SK-N-SH (cell line): Measurements from ENCODE around the gene SERPINB5. TPM values are rescaled to one million over a fixed set of nuclear protein-coding genes. Genes with fewer than 3 reads are reported as not detected.

Experiments used
- CTCF ChIA-PET: fragments of 300-600, 350-600 bp; formaldehyde crosslinking; extraction: SDS; loops from one replicate; lab custom pipeline; 2021; lab: Yijun Ruan, JAX
- POLR2A ChIA-PET: fragments of 350-600 bp; sonication (Branson Sonifier 250); formaldehyde crosslinking; extraction: SDS; loops from one replicate; lab custom pipeline; 2020; ENCODE audit warnings: antibody characterized with exemption, inconsistent platforms; lab: Yijun Ruan, JAX
- DNase-seq: peaks from one replicate; pipeline ENCODE4 v3.0.0; 2012
- H2AFZ ChIP-seq: fragments of 200-600 bp; sonication (generic); 2 replicates; pipeline ENCODE4 v1.8.1; 2016; ENCODE audit warnings: antibody characterized with exemption, mild to moderate bottlenecking, low read depth
- H3F3A ChIP-seq: fragments of 200-600 bp; sonication (generic); replicated peaks from 2 replicates; pipeline ENCODE3; 2016; ENCODE audit warnings: antibody characterized with exemption, mild to moderate bottlenecking; ENCODE audit not compliant: insufficient read depth
- H3K27ac ChIP-seq, 2 experiments: fragments of 200-500 bp in 1 of 2; fragments of 200-600 bp in 1 of 2; sonication (Bioruptor generic) in 1 of 2; sonication (generic), shearing (Covaris generic) in 1 of 2; 2 replicates each; pipeline versions ENCODE4 v1.5.1 to v1.6.1; 2014 to 2016; ENCODE audit warnings: low read depth in 2 of 2, inconsistent platforms in 1 of 2, low read length in 1 of 2, mild to moderate bottlenecking in 1 of 2, mixed read lengths in 1 of 2
- H3K27me3 ChIP-seq: fragments of 200-600 bp; sonication (generic), shearing (Covaris generic); 2 replicates; pipeline ENCODE4 v1.6.1; 2016; ENCODE audit warnings: mixed run types; ENCODE audit not compliant: insufficient read depth
- H3K36me3 ChIP-seq, 2 experiments: fragments of 200-500 bp in 1 of 2; fragments of 200-600 bp in 1 of 2; sonication (Bioruptor generic) in 1 of 2; sonication (generic) in 1 of 2; replicated peaks in 1 of 2; 2 replicates each; pipeline versions ENCODE3 to v1.5.1; 2014 to 2016; ENCODE audit warnings: low read length in 1 of 2, mild to moderate bottlenecking in 1 of 2; ENCODE audit not compliant: insufficient read depth in 2 of 2, control insufficient read depth in 1 of 2
- H3K4me1 ChIP-seq, 2 experiments: fragments of 200-500 bp in 1 of 2; fragments of 200-600 bp in 1 of 2; sonication (Bioruptor generic) in 1 of 2; sonication (generic), shearing (Covaris generic) in 1 of 2; 2 replicates each; pipeline versions ENCODE4 v1.5.1 to v1.6.1; 2014 to 2016; ENCODE audit warnings: low read depth in 1 of 2, low read length in 1 of 2, mixed run types in 1 of 2; ENCODE audit not compliant: insufficient read depth in 2 of 2, control insufficient read depth in 1 of 2
- H3K4me2 ChIP-seq: fragments of 200-600 bp; sonication (generic), shearing (Covaris generic); 2 replicates; pipeline ENCODE4 v1.6.1; 2017; ENCODE audit warnings: mixed run types
- H3K4me3 ChIP-seq, 2 experiments: fragments of 200-500 bp in 1 of 2; fragments of 200-600 bp in 1 of 2; sonication (Bioruptor generic) in 1 of 2; sonication (generic), shearing (Covaris generic) in 1 of 2; 2 replicates each; pipeline versions ENCODE4 v1.5.1 to v1.8.1; 2014 to 2016; ENCODE audit warnings: low read depth in 2 of 2, inconsistent platforms in 1 of 2, low read length in 1 of 2, mild to moderate bottlenecking in 1 of 2, mixed read lengths in 1 of 2, moderate library complexity in 1 of 2
- H3K79me2 ChIP-seq: fragments of 200-600 bp; sonication (generic); 2 replicates; pipeline ENCODE4 v1.8.1; 2017; ENCODE audit warnings: mild to moderate bottlenecking; ENCODE audit not compliant: insufficient read depth
- H3K9ac ChIP-seq: fragments of 200-600 bp; sonication (generic); 2 replicates; pipeline ENCODE4 v1.6.1; 2017; ENCODE audit warnings: mixed run types
- H3K9me2 ChIP-seq: fragments of 200-600 bp; sonication (generic); 2 replicates; pipeline ENCODE4 v1.6.1; 2017; ENCODE audit warnings: mixed run types
- H3K9me3 ChIP-seq: fragments of 200-600 bp; sonication (generic); 2 replicates; pipeline ENCODE4 v1.6.1; 2017; ENCODE audit warnings: mixed run types, mild to moderate bottlenecking, moderate library complexity
- H4K20me1 ChIP-seq: fragments of 200-600 bp; sonication (generic); 2 replicates; pipeline ENCODE4 v1.6.1; 2017; ENCODE audit warnings: mild to moderate bottlenecking, mixed run types; ENCODE audit not compliant: insufficient read depth
- CTCF ChIP-seq: fragments of 200-600 bp; sonication (generic); IDR thresholded peaks from 2 replicates; pipeline ENCODE4 v1.6.1; 2017; ENCODE audit warnings: antibody characterized with exemption, mild to moderate bottlenecking, moderate library complexity
- ELF1 ChIP-seq: IDR thresholded peaks from 2 replicates; pipeline ENCODE4 v1.4.0; 2012
- FOXM1 ChIP-seq: IDR thresholded peaks from 2 replicates; pipeline ENCODE4 v1.4.0; 2012; ENCODE audit warnings: low read depth, mild to moderate bottlenecking
- GABPA ChIP-seq: IDR thresholded peaks from 2 replicates; pipeline ENCODE4 v1.4.0; 2012; ENCODE audit warnings: low read depth, mild to moderate bottlenecking
- GATA2 ChIP-seq: sonication (generic); formaldehyde crosslinking; IDR thresholded peaks from 2 replicates; pipeline ENCODE4 v1.5.0; 2020; ENCODE audit warnings: mild to moderate bottlenecking, missing genetic modification reagents
- IRF3 ChIP-seq: fragments of 150-350 bp; IDR thresholded peaks from 2 replicates; pipeline ENCODE4 v1.6.1; 2016; ENCODE audit warnings: mild to moderate bottlenecking, low read depth, low read length
- NFIC ChIP-seq: IDR thresholded peaks from 2 replicates; pipeline ENCODE4 v1.4.0; 2012; ENCODE audit warnings: borderline replicate concordance
- PBX3 ChIP-seq: IDR thresholded peaks from 2 replicates; pipeline ENCODE4; 2012
- RAD21 ChIP-seq: IDR thresholded peaks from 2 replicates; pipeline ENCODE4 v1.6.1; 2012; ENCODE audit warnings: mild to moderate bottlenecking, low read length
- RXRA ChIP-seq: IDR thresholded peaks from 2 replicates; pipeline ENCODE4 v1.4.0; 2012; ENCODE audit warnings: low read depth, mild to moderate bottlenecking, borderline replicate concordance
- TAF1 ChIP-seq: IDR thresholded peaks from 2 replicates; pipeline ENCODE4 v1.6.1; 2012; ENCODE audit warnings: low read depth, mild to moderate bottlenecking, low read length, moderate library complexity, borderline replicate concordance
- TCF12 ChIP-seq: IDR thresholded peaks from 2 replicates; pipeline ENCODE4 v1.4.0; 2012
- USF1 ChIP-seq: IDR thresholded peaks from 2 replicates; pipeline ENCODE4 v1.4.0; 2012; ENCODE audit warnings: low read depth, borderline replicate concordance
- USF2 ChIP-seq: fragments of 150-350 bp; IDR thresholded peaks from 2 replicates; pipeline ENCODE4 v1.6.1; 2017; ENCODE audit warnings: antibody characterized with exemption, low read length, low read depth, borderline replicate concordance
- YY1 ChIP-seq: IDR thresholded peaks from 2 replicates; pipeline ENCODE4 v1.4.0; 2012; ENCODE audit warnings: low read depth, mild to moderate bottlenecking
- ZBTB33 ChIP-seq: IDR thresholded peaks from 2 replicates; pipeline ENCODE4 v1.4.0; 2012; ENCODE audit warnings: low read depth, borderline replicate concordance
- WGBS: methylation state at CpG from one replicate; pipeline ENCODE4 v1.1.6; 2017; ENCODE audit warnings: low lambda C conversion rate; 5-methylcytosine and 5-hydroxymethylcytosine counted together
- polyA plus RNA-seq, 3 experiments: library from polyadenylated mRNA; depleted of rRNA; stranded (reverse); fragments of >200 nt; gene quantifications; 2 replicates each; pipeline ENCODE4 v1.2.3, GENCODE V29; 2012

SERPINB5 gene
- polyA plus RNA-seq, 1 of the 3 experiments (the other 2 are of a cell fraction) = not detected

- TF ChIP-seq TAF1 (no peak), IRF3 (no peak), RXRA (no peak), PBX3 (no peak), GATA2 (no peak), ELF1 (no peak), USF1 (no peak), YY1 (no peak), RAD21 (no peak), USF2 (no peak), NFIC (no peak), ZBTB33 (no peak), FOXM1 (no peak), CTCF (no peak), GABPA (no peak), TCF12 (no peak)
- Histone ChIP-seq H3K9me2 (no peaks in the 10 kb centered on the region), H3K27ac (no peak overlapping the region), H3K27me3 (no peaks in the 10 kb centered on the region), H3F3A (no peaks in the 10 kb centered on the region), H2AFZ (no peak overlapping the region), H3K4me1 (no peaks in the 10 kb centered on the region), H3K9ac (no peak overlapping the region), H3K36me3 (no peaks in the 10 kb centered on the region), H3K4me3 (no peak overlapping the region), H3K9me3 (no peaks in the 10 kb centered on the region), H3K79me2 (no peaks in the 10 kb centered on the region), H4K20me1 (no peaks in the 10 kb centered on the region), H3K4me2 (no peak overlapping the region)
- WGBS = 51% methylated on average over 2 of the region's 2 CpGs
- ChIA-PET CTCF (no interaction called here), POLR2A (no interaction called here)
- no peak for DNase-seq
Measured at GRCh38 chr18:63430526-63430925, 46.2 kb upstream of the SERPINB5 start.
